AG09319 (cell line): Measurements from ENCODE around the gene NKIRAS1.

Experiments used
- DNase-seq: peaks from one replicate; pipeline ENCODE4 v3.0.0-alpha.2; 2010; ENCODE audit warnings: low read depth; ENCODE audit errors: extremely low read depth
- TF ChIP-seq, protein P1 (sequence below): IDR thresholded peaks from 2 replicates; pipeline ENCODE4 v1.5.1; 2011; ENCODE audit warnings: low read depth, mild to moderate bottlenecking, inconsistent platforms, low read length, moderate library complexity

NKIRAS1 gene

DNA sequence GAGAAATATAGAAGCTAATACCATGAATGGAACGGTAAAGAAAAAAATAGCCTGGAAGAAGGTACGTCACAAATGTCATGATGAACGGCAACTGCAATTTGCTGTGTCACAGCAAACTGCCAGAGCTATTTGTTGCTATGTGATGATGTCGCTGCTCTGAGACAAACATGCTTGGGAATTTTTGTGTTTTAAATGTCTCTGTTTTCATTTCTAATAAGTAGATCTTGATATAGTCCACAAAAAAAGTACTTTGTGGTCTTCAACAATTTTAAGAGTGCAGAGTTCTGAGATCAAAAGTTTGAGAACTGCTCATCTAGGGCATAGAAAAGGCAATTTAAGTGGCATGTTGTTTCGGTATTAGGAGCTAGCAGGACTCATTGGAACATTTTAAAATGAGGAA, 24.0 kb upstream of the NKIRAS1 start:
- TF ChIP-seq, protein P1, sequence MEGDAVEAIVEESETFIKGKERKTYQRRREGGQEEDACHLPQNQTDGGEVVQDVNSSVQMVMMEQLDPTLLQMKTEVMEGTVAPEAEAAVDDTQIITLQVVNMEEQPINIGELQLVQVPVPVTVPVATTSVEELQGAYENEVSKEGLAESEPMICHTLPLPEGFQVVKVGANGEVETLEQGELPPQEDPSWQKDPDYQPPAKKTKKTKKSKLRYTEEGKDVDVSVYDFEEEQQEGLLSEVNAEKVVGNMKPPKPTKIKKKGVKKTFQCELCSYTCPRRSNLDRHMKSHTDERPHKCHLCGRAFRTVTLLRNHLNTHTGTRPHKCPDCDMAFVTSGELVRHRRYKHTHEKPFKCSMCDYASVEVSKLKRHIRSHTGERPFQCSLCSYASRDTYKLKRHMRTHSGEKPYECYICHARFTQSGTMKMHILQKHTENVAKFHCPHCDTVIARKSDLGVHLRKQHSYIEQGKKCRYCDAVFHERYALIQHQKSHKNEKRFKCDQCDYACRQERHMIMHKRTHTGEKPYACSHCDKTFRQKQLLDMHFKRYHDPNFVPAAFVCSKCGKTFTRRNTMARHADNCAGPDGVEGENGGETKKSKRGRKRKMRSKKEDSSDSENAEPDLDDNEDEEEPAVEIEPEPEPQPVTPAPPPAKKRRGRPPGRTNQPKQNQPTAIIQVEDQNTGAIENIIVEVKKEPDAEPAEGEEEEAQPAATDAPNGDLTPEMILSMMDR: no peak
- no peak for DNase-seq

DNA sequence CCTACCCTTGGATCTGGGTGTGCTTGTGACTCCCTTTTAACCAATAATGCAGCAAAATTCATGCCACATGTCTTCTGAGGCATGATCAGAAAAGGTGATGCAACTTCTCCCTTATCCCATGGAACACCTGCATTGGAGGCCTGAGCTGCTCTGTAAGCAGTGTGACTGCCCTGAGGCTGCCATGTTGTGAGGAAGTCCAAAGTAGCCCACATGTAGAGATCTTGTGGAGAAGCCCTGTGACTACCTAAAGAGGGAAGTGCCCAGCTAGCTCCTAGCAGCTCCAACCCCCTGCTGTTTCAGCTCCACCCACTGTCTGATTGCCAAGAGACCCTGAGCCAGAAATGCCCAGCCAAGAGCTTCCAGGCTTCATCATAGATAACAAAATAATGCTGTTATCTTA, 21.9 kb upstream of the NKIRAS1 start:
- TF ChIP-seq, protein P1: no peak
- no peak for DNase-seq

DNA sequence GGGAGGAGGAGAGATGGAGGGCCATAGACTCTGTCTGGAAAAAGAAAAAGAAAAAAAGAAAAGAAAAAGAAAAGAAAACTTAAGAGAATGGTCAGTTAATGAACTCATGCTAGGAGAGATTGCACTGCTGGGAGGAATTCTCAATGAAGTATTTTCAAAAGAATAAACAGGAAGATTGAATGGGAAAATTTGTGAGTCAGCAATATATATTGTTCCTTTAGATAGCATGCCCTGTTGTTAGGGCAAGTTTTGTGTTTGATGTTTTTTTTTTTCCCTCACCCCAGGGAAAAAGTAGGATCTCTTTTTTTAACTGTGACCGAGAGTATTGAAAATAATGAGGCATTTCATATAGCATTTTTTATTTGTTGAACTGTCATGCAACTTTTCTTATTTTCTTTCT, 20.5 kb upstream of the NKIRAS1 start:
- TF ChIP-seq, protein P1: no peak

DNA sequence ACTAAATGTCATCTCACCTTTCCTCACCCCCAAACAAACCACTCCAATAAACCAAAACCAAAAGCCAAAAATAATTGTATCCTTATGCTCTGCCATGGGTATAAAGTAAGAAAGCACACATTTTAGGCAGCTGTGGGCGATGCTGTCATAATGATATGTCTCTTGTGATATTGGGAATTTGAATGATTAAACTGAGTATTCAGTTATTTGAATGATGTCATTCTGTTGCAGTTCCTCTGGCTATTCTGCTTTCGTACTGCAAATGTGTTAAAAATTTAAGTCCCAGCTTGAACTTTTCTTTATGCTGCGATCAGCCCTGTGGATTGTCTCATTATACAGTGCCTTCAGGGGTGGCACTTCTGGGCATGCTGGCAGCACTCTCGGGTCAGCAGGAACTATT, 17.5 kb upstream of the NKIRAS1 start:
- DNase-seq: no peak
- TF ChIP-seq, protein P1: no peak

More for the DNA sequence above, 20.5 kb upstream of the NKIRAS1 start:
- no peak for DNase-seq

DNA sequence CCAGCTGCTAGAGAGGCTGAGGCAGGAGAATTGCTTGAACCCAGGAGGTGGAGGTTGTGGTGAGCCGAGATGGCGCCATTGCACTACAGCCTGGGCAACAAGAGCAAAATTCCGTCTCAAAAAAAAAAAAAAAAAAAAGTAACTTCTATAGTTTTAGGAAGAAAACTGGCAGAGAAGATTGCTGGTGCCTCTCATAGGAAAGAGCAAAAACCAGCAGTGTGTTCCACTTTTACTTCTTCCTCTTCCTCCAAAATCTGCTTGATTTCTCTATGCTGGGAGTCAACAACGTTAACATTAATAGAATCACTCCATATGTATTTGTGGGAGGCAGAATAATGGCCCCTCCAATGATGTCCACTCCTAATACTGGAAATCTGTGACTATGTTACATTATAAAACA, 15.8 kb upstream of the NKIRAS1 start:
- TF ChIP-seq, protein P1: no peak
- no peak for DNase-seq

DNA sequence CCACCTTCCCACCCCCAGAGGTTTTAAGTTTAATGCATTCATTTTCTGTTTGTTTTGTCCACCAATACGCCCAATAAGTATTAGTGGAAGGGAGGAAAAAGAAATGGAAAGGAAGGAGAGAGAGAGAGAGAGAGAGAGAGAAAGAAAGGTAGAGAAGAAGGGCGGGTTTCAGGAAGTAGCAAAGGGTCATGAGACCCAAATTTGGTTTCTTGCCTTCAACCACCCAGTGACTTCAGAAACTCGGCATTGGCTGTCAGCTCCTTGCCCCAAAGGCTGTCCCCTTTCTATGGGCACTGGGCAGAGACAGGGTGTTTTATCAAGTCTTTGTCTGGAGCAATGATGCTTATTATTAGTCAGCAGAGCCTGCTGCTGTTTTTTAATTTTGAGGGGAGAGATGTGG, 14.8 kb upstream of the NKIRAS1 start:
- DNase-seq: no peak
- TF ChIP-seq, protein P1: no peak

DNA sequence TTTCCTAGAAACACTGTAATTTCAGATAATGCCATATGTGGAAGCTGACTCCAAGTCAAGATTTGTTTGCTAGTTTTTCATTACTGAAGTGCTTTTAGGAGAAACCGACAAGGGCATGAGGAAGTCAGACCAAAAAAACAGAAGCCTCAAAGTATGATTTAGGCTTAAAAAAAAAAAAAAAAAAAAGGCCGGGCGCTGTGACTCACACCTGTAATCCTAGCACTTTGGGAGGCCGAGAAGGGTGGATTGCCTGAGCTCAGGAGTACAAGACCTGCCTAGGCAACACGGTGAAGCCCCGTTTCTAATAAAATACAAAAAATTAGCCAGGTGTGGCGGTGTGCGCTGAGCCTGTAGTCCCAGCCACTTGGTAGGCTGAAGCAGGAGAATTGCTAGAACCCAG, 11.7 kb upstream of the NKIRAS1 start:
- DNase-seq: no peak
- TF ChIP-seq, protein P1: no peak
